SKM-1 (cell line): ENCODE measurements around the gene SLC9A2.

ENCODE experiments used
- DNase-seq: peaks from one replicate; lab custom pipeline; 2025; ENCODE audit not compliant: unreplicated experiment; lab: John Stamatoyannopoulos, UW

Gene SLC9A2

GRCh38 chr2:102724016-102724490 lies 104.7 kb downstream of the SLC9A2 start:
- DNase-seq = no peak

DNA sequence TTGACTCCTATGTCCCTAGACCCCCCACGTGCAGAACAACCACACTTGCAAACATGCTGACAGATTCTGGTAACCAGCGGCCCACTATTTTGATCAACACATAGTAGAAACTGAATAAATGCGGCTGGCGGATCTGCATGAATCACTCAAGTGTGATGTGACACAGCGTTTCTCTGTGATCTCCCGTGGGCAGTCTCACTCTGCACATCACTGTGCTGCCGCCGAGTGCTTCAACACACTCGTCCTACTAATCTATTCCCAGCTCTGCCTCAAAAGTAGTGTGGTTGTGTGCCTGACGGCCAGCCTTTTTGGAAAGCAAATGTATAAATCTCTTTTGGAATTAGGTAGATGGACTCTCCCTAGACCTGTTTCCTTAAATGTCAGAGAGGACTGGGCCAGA lies 105.2 kb downstream of the SLC9A2 start:
- no peak for DNase-seq

DNA sequence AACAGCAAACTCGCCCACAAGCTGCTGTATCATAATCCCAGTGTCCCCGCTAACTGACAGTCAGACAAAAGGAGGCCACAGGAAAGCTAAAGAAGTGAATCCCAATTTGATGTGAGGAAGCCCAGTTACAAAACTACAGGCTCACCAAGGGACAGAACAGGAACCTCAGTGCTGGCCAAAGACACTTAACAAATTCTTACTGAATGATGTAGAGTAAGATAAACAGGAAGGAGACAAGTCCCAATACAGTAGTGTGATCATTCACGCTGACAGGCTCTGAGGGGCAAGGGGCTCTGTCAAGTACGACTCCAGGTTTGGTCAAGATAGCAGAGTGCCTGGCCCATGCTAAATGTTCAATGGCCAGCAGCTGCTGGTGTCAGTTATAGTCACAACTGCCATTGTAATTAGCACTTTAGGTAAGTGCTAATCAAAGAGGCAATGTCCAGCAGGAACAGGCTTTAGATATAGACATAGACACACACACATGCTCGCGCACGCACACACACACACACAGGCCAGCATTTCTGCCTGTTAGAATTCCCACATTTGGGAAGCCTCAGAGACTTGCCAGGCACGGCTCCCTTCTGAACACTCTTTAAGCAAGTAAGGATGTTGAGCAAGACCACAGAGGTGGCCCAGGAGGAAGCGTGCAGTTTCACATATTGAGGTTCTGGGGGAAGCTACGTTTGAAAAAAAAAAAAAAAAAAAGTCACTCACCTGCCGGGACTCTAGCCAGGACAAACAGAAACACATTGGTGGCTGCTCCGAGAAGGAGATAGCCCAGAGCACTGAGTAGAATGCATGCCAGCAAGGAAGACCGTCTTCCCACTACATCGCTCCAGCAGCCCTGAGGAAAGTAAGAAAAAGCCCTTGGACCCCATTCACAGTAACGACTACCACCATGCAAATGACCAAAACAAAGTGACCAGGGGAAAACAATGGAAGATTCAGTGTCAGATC lies 107.1 kb downstream of the SLC9A2 start:
- no peak for DNase-seq

DNA sequence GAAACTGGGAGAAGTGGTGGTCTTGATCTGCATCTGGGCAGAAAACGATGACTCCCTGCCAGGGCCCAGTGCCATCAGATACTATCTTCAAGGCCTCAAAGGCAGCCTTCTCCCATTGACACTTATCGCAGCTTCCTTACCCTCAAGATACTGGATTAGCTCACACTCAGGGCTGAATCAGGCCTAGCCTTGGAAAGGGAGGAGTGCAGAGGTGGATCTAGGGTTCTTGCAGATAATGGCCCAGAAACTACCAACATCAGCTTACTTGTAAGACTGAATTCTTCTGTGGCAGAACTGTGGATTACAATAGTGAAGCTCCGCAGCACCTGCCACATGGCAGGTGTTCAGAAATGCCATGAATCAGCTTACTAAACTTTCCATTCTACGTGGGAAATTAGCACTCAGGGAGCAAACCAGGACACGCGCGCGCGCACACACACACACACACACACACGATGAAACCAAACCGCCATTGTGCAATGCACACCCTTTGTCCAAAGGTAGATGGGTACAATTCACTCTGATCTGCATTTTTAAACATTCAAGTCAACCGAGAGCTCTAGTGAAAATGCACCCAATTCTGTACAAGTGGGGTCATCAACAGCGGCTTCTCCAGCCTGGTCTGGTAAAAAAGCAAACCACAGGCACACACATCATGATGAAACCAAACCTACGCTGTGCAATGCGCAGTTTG lies 116.2 kb downstream of the SLC9A2 start:
- DNase-seq = no peak

DNA sequence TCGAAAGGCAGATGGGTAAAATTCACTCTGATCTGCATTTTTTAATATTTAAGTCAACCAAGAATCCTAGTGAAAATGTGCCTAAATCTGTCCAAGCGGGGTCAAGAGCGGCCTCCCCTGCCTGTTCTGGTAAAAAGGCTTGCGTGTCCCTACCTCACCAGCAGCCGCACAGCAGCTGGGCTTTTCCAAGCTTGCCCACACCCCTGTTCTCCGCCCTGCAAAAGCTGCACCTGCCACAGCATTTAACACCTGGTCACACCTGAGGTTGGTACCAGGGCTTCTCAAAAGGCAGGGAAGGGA lies 116.7 kb downstream of the SLC9A2 start:
- DNase-seq = no peak

DNA sequence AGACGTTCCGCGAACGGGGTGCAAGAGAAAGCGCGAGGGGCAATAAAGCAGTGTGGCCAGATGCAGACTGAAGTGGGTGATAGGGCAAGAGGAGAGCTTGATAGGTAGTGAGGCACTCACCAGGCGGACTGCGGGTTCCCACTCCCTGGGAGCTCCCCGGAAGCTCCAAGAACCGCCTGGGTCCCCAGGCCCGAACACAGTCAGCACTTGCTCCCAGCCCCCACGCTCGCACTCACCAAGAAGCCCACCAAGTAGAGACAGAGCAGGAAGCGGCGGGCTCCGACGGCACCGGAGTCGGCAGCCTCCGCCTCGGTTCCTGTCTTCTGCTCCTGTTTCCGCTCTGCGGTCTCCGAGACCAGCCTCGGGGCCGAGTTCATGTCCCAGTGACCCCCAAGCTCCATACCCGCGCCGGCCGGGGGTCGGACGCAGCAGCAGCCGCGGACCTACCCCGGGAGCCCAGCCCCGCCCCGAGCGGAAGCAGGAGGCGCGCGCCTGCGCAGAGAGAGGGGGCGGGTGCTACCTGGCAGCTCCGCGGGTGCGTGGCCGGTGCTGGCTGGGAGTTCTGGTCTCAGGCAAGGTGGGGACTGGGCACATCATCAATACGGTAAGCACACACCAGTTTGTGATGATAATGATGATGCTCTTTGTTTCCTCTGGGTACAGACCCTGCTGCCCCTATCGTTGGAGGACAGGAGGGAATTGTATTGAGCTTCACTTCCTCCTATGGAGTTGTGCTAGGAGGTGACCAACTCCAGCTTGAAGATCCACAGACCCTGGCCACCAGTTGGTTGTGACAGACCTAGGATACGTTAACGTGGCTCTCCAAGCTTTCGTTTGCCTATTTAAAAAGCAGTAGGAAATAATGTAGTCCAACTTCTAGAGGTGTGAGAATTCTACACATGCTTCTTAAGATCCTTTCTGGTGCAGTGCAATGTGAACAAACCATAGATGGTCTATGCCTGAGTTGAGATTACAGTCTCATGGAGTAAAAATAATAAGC lies 117.4 kb downstream of the SLC9A2 start:
- peak; percentile 48 for DNase-seq

GRCh38 chr2:102737431-102737830 lies 118.1 kb downstream of the SLC9A2 start:
- no peak for DNase-seq

DNA sequence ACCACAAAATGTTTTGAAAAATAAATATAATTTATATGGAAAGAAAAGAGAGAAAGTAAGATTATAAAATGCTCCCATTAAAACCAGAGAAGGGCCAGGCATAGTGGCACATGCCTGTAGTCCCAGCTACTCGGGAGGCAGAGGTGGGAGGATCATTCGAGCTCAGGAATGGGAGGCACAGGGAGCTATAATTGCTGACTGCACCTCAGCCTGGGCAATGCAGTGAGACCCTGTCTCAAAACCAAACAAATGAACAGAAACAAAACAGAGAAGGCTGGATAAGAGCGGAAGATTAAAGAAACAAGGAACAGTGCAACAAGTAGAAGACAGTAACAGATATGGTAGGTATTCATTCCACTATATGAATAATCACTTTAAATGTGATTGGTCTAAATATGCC lies 123.9 kb downstream of the SLC9A2 start:
- no peak for DNase-seq

DNA sequence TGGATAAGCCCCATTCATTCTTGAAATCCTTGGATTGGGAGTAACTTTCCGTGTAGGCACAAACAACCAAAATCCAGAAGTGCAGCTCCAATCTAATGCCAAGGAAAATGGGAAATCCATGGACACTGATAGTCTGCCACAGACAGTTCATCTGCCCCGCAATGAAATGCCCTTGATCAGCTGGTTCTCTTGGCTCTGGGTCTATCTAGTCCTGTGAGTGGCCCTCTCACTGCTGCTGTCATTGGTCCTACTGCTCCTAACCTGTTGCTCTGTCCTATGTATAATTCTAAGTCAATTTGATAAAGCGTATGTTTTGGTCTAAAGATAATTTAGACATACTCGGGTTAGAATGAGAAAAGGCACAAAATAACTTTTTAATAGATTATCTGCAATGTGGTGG lies 128.8 kb downstream of the SLC9A2 start:
- no peak for DNase-seq

DNA sequence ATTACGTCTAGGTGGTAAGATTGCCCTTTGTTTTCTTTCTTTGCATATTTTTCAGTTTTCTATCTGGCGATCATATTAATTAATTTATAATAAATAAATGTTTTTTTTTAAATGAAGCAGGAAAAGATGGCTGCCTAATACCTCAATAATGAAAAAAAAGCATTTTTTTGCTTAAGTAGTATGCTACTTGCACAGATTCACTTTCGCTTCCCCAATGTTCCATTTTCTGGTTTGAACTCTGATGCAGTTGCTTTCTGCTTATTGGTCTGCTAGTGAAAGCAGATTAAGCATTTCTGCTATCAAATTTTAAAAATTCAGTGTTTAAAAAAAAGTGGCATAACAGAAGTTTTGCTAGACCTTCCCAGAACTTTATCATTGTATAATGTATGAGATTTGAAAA lies 130.6 kb downstream of the SLC9A2 start:
- DNase-seq = no peak

- DNase-seq = peak; percentile 10
These were observed 134.3 kb downstream of the SLC9A2 start for GRCh38 chr2:102753563-102754159.

DNA sequence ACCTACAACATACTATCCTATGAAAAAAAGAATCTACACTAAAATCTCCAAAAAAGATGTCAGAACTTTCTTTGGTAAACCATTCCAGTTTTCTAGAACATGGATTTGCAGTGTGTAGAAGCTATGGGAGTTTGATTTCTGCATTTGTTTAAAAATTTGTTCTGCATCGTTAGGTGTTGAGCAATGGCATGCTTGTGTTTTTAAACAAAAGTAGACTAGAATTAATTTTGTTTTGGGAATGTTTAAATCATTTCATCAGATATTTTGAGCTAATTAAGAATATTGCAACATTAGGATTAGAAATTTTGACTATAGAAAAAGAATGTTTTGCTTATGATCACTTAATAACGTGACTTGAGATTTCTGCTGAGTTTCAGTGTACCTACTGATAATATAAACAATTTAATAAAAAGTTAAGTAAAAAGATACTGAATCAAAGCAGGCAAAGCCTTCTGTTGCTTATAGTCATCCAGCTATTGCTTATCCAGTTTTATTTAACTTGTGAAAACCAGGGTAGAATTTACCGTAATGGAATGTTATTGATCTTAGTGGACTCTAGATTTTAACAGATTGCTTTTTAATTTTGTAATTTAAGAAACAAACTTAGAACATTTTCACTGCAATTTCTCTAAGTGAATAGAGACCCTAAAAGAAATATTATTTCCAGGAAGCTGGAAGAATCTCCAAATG lies 135.2 kb downstream of the SLC9A2 start:
- DNase-seq = no peak

DNA sequence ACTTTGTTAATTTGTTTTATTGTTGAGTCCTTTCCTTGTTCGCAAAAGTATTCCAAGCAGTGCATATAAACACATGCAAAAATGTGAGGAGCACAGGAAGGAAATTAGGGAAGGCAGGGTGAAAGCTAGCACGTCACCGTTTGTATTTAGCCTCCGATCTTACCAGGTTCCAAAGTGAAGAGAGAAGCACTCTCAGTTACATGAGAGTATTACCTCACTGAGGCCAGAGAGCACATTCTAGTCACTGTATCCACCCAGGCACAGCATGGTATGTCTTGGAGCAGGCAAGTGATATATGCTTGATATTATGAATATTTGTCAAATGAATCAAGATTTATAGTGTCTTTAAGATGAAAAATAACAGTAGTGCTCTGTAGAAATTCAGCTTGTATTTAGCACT lies 135.9 kb downstream of the SLC9A2 start:
- no peak for DNase-seq

DNA sequence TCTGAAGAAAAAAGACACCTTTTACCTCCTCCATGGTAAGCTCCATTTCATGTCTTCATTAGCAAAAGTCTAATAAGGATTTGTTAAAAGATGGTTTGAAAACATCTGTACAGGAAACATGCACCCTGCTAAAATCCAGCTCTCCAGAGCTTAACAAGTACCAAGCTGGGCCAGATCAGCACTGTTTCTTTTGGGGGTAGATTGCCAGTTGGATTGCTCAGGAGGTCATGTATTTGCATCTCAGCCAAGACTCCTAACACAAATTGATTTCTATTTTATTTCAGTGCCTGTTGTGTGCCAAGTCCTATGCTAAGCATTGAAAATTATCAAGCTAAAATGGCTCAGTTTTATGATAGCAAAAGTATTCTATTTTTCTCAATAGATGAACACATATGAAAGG lies 139.1 kb downstream of the SLC9A2 start:
- DNase-seq = no peak
